Stimulated activated CD4-positive, alpha-beta T cell treated with anti-CD3 and anti-CD28 coated beads, Interleukin-15, amount 100 ng/mL, for 1 hour (primary cell): ENCODE results near the gene TEX30.

Experiments used
- DNase-seq, 2 donors: peaks; one replicate each; pipeline ENCODE4 v3.0.0-alpha.2; 2020; ENCODE audit warnings: low read depth in 1 of 2, low spot score in 1 of 2

TEX30 gene

GRCh38 chr13:102718746-102719145, 54.8 kb downstream of the TEX30 start:
- no peak for DNase-seq
